K562 (cell line): ENCODE data around the gene FTSJ3. TPM values are rescaled to one million over a fixed set of nuclear protein-coding genes. Genes with fewer than 3 reads are reported as not detected.
A peak's percentile ranks its signal among the peaks of the same experiment; 100 is the strongest.

ENCODE experiments used
- DACH1 ChIP-seq: fragments of 450-650 bp; IDR thresholded peaks from 2 replicates; pipeline ENCODE4 v1.6.1; 2018; ENCODE audit not compliant: partially characterized antibody
- E2F5 ChIP-seq: sonication (generic); formaldehyde crosslinking; IDR thresholded peaks from 2 replicates; pipeline ENCODE4 v1.8.0; 2022; ENCODE audit warnings: mild to moderate bottlenecking, missing genetic modification reagents
- EWSR1 ChIP-seq: fragments of 450-650 bp; IDR thresholded peaks from 2 replicates; pipeline ENCODE4 v1.6.1; 2018; ENCODE audit warnings: borderline replicate concordance, mild to moderate bottlenecking, low read depth, moderate library complexity; ENCODE audit not compliant: partially characterized antibody
- FIP1L1 ChIP-seq: fragments of 200-400 bp; formaldehyde crosslinking; IDR thresholded peaks from 2 replicates; pipeline ENCODE4 v1.6.1; 2018; ENCODE audit warnings: mild to moderate bottlenecking, low read depth, low read length; ENCODE audit not compliant: poor library complexity, severe bottlenecking
- FOXM1 ChIP-seq, 2 experiments: fragments of 450-650 bp in 1 of 2; sonication (generic) in 1 of 2; formaldehyde crosslinking in 1 of 2; IDR thresholded peaks; 2 replicates each; pipeline versions ENCODE4 v1.6.1 to v1.9.0; 2017 to 2022; ENCODE audit warnings: low read depth in 2 of 2, mild to moderate bottlenecking in 2 of 2, missing genetic modification reagents in 1 of 2, moderate library complexity in 1 of 2
- FOXP4 ChIP-seq: sonication (generic); formaldehyde crosslinking; IDR thresholded peaks from 2 replicates; pipeline ENCODE4 v1.8.0; 2022; ENCODE audit warnings: mild to moderate bottlenecking, missing genetic modification reagents, borderline replicate concordance
- GABPA ChIP-seq: fragments of 200-800 bp; sonication (Bioruptor generic); conservative IDR thresholded peaks from 2 replicates; pipeline ENCODE4 v1.6.1; 2016; ENCODE audit warnings: low read depth, missing genetic modification characterization, missing compliant biosample characterization
- ID3 ChIP-seq, 2 experiments: fragments of 250-450 bp in 1 of 2; fragments of 450-650 bp in 1 of 2; sonication (Bioruptor Pico) in 1 of 2; IDR thresholded peaks; 2 replicates each; pipeline versions ENCODE4 v1.6.1 to v1.8.0; 2016 to 2021; ENCODE audit warnings: mild to moderate bottlenecking in 2 of 2, moderate library complexity in 2 of 2, missing compliant biosample characterization in 1 of 2, missing genetic modification characterization in 1 of 2
- MTA2 ChIP-seq: fragments of 450-650 bp; IDR thresholded peaks from 2 replicates; pipeline ENCODE4 v1.6.1; 2016; ENCODE audit warnings: low read depth
- SRSF7 ChIP-seq: fragments of 200-400 bp; formaldehyde crosslinking; optimal IDR thresholded peaks from 2 replicates; pipeline ENCODE3; 2017; ENCODE audit warnings: mild to moderate bottlenecking, low read depth, low read length
- TEAD4 ChIP-seq, 2 experiments: sonication (generic) in 1 of 2; formaldehyde crosslinking in 1 of 2; IDR thresholded peaks; 2 replicates each; pipeline versions ENCODE4 v1.6.1 to v1.8.0; 2012 to 2022; ENCODE audit warnings: borderline replicate concordance in 1 of 2, inconsistent platforms in 1 of 2, low read length in 1 of 2, mild to moderate bottlenecking in 1 of 2, missing genetic modification reagents in 1 of 2
- UBTF ChIP-seq, 2 experiments: IDR thresholded peaks; 2 replicates each; pipeline ENCODE4 v1.6.1; 2012; ENCODE audit warnings: improper control_type of control experiment in 2 of 2, low read depth in 2 of 2, low read length in 2 of 2, borderline replicate concordance in 1 of 2
- XRCC5 ChIP-seq: fragments of 200-400 bp; formaldehyde crosslinking; IDR thresholded peaks from 2 replicates; pipeline ENCODE4 v1.6.1; 2017; ENCODE audit warnings: low read depth, mild to moderate bottlenecking, low read length
- ZFP1 ChIP-seq: fragments of 450-650 bp; formaldehyde crosslinking; IDR thresholded peaks from 2 replicates; pipeline ENCODE4 v1.4.0; 2020; ENCODE audit warnings: mild to moderate bottlenecking, mixed read lengths
- ZFP91 ChIP-seq: sonication (generic); formaldehyde crosslinking; IDR thresholded peaks from 2 replicates; pipeline ENCODE4 v1.8.0; 2022; ENCODE audit warnings: mild to moderate bottlenecking, missing genetic modification reagents
- ZNF561 ChIP-seq: fragments of 450-650 bp; formaldehyde crosslinking; conservative IDR thresholded peaks from 2 replicates; pipeline ENCODE4 v1.4.0; 2020; ENCODE audit warnings: mild to moderate bottlenecking, moderate library complexity
- polyA plus RNA-seq, 8 experiments: library from polyadenylated mRNA; depleted of rRNA in 4 of 8; stranded (reverse) in 5 of 8; unstranded in 3 of 8; fragments of >200 nt; fragmentation: Nextera tagmentation in 2 of 8; fragmentation: Illumina TruSeq in 1 of 8; extraction: Ambion mirVana in 2 of 8; extraction: Trizol in 1 of 8; gene quantifications; 2 replicates each; pipeline versions ENCODE4 v1.2.1 to v1.2.3, GENCODE V29; 2011 to 2014; ENCODE audit warnings: inconsistent platforms in 1 of 8, missing spikeins in 1 of 8
- total RNA-seq, 7 experiments: library from RNA; depleted of rRNA in 6 of 7; stranded (reverse); fragments of >200 nt in 6 of 7; fragmentation: Illumina TruSeq in 2 of 7; extraction: Trizol in 2 of 7; gene quantifications; 2 replicates each; pipeline versions ENCODE4 v1.2.1 to v1.2.3, GENCODE V29; 2011 to 2021; ENCODE audit warnings: low replicate concordance in 1 of 7

FTSJ3 gene
- total and polyA plus RNA-seq, 9 of the 15 experiments (the other 6 are each of a cell fraction or from before 2014, with no cell fraction given) = 18.0 to 65.6 (median 52.4) TPM

- 0 out of 2 replicates have a peak, but pooled peaks have one; percentile 59 for TF ChIP-seq FOXP4
- no peak for TF ChIP-seq MTA2
- TF ChIP-seq TEAD4 (IDR thresholded peaks at IDR 0.05; ENCODE audit: low read length) = no peak
- TF ChIP-seq TEAD4 (CRISPR knock-in tag; IDR thresholded peaks at IDR 0.05; ENCODE audit: borderline replicate concordance) = no peak
- no peak for TF ChIP-seq SRSF7
- no peak for TF ChIP-seq ZFP91 (CRISPR knock-in tag)
- no peak for TF ChIP-seq FOXM1 (IDR thresholded peaks at IDR 0.05; ENCODE audit: low read depth)
- TF ChIP-seq FOXM1 (CRISPR knock-in tag; IDR thresholded peaks at IDR 0.05; ENCODE audit: low read depth) = 0 out of 2 replicates have a peak, but pooled peaks have one; percentile 74
- TF ChIP-seq E2F5 (CRISPR knock-in tag) = no peak
- peak; percentile 89 to 91; a peak in 3 of 4 replicates for TF ChIP-seq UBTF (IDR thresholded peaks at IDR 0.05; ENCODE audit: borderline replicate concordance in 1 of 2, low read depth in 2 of 2, low read length in 2 of 2)
- no peak for TF ChIP-seq EWSR1
- no peak for TF ChIP-seq DACH1
- no peak for TF ChIP-seq ID3 (CRISPR knock-in tag; IDR thresholded peaks at IDR 0.05)
- TF ChIP-seq ID3 (tag; IDR thresholded peaks at IDR 0.05) = no peak
- 0 out of 2 replicates have a peak, but pooled peaks have one; percentile 25 for TF ChIP-seq ZFP1 (CRISPR knock-in tag)
- TF ChIP-seq XRCC5 = 0 out of 2 replicates have a peak, but pooled peaks have one; percentile 67
- TF ChIP-seq GABPA (tag) = 0 out of 2 replicates have a peak, but pooled peaks have one; percentile 58
- peak; percentile 24 for TF ChIP-seq FIP1L1
- TF ChIP-seq ZNF561 (CRISPR knock-in tag) = no peak
Measured at GRCh38 chr17:63774141-63774968, 53.1 kb downstream of the FTSJ3 start, which contains the start of gene DDX42 (continued).
